Fibroblast of lung (primary cell): ENCODE measurements around the gene TUBB2A. TPM values are rescaled to one million over a fixed set of nuclear protein-coding genes. Genes with fewer than 3 reads are reported as not detected.
"Not testable (repeated sequence)": the region's sequence is repeated elsewhere in the genome, so short reads cannot be mapped to it uniquely, and the experiment has no call there.

ENCODE experiments used
- DNase-seq, 2 donors: peaks; one replicate each; pipeline versions ENCODE4 v3.0.0 to v3.0.0-alpha.2; 2010; ENCODE audit warnings: low read depth in 2 of 2
- H2AFZ ChIP-seq: 2 replicates; pipeline ENCODE4 v1.5.1; 2012; ENCODE audit warnings: low read length, control low read depth, inconsistent platforms
- H3K27ac ChIP-seq: 2 replicates; pipeline ENCODE4 v1.5.1; 2011; ENCODE audit warnings: low read length, control low read depth; ENCODE audit not compliant: insufficient read depth
- H3K27me3 ChIP-seq: 2 replicates; pipeline ENCODE4 v1.5.1; 2011; ENCODE audit warnings: mild to moderate bottlenecking, low read length; ENCODE audit not compliant: control insufficient read depth, insufficient read depth
- H3K36me3 ChIP-seq: 2 replicates; pipeline ENCODE4 v1.5.1; 2011; ENCODE audit warnings: low read length; ENCODE audit not compliant: control insufficient read depth, insufficient read depth
- H3K4me1 ChIP-seq: 2 replicates; pipeline ENCODE4 v1.5.1; 2011; ENCODE audit warnings: low read length; ENCODE audit not compliant: control insufficient read depth, insufficient read depth; ENCODE audit errors: extremely low read depth
- H3K4me2 ChIP-seq: 2 replicates; pipeline ENCODE4 v1.5.1; 2011; ENCODE audit warnings: low read length, control low read depth; ENCODE audit not compliant: insufficient read depth; ENCODE audit errors: extremely low read depth
- H3K4me3 ChIP-seq, 4 experiments: fragments of 200-600 bp in 1 of 4; sonication (generic) in 1 of 4; replicated peaks in 1 of 4; 2 replicates each; pipeline ENCODE4 v1.5.1; 2011 to 2016; ENCODE audit warnings: low read length in 4 of 4, low read depth in 3 of 4, mild to moderate bottlenecking in 3 of 4, control low read depth in 2 of 4, inconsistent platforms in 1 of 4, mixed read lengths in 1 of 4; ENCODE audit not compliant: insufficient read depth in 1 of 4; ENCODE audit errors: control extremely low read depth in 1 of 4
- H3K79me2 ChIP-seq: 2 replicates; pipeline ENCODE4 v1.5.1; 2012; ENCODE audit warnings: mild to moderate bottlenecking, low read length, inconsistent platforms; ENCODE audit not compliant: control insufficient read depth, insufficient read depth
- H3K9ac ChIP-seq: 2 replicates; pipeline ENCODE4 v1.5.1; 2011; ENCODE audit warnings: mild to moderate bottlenecking, low read length, control low read depth; ENCODE audit not compliant: insufficient read depth
- H3K9me3 ChIP-seq: 2 replicates; pipeline ENCODE4 v1.5.1; 2012; ENCODE audit warnings: low read depth, low read length; ENCODE audit not compliant: control insufficient read depth, insufficient read depth
- H4K20me1 ChIP-seq: 2 replicates; pipeline ENCODE4 v1.5.1; 2011; ENCODE audit warnings: low read length; ENCODE audit not compliant: control insufficient read depth, insufficient read depth; ENCODE audit errors: extremely low read depth
- CTCF ChIP-seq, 2 donors: IDR thresholded peaks in 1 of 2; conservative IDR thresholded peaks in 1 of 2; 1 replicate in 1 of 2; 2 replicates in 1 of 2; pipeline ENCODE4 v1.5.1; 2011 to 2012; ENCODE audit warnings: low read length in 2 of 2, control low read depth in 1 of 2, inconsistent platforms in 1 of 2, low read depth in 1 of 2, mild to moderate bottlenecking in 1 of 2
- EZH2 ChIP-seq: IDR thresholded peaks from 2 replicates; pipeline ENCODE4 v1.5.1; 2012; ENCODE audit warnings: low read length, control low read depth, mild to moderate bottlenecking; ENCODE audit errors: missing control alignments
- polyA plus RNA-seq, 2 donors: library from polyadenylated mRNA; depleted of rRNA in 1 of 2; stranded (reverse) in 1 of 2; unstranded in 1 of 2; fragments of >200 nt; gene quantifications; 2 replicates each; pipeline ENCODE4 v1.2.1, GENCODE V29; 2011 to 2012; ENCODE audit warnings: missing spikeins in 1 of 2
- total RNA-seq: library from RNA; depleted of rRNA; stranded (reverse); fragments of >200 nt; gene quantifications from 2 replicates; pipeline ENCODE4 v1.2.1, GENCODE V29; 2014

The TUBB2A gene
- total and polyA plus RNA-seq, 2 donors (not counting 1 experiment from before 2014, with no cell fraction given), result 54.3 to 133 TPM

- H3K4me2 ChIP-seq, result no peak overlapping the region
- H3K27ac ChIP-seq, result no peak overlapping the region
- no peak overlapping the region for H3K9ac ChIP-seq
- no peaks in the 10 kb centered on the region for H3K4me1 ChIP-seq
- H4K20me1 ChIP-seq, result no peaks in the 10 kb centered on the region
- no peak for TF ChIP-seq EZH2
- no peak for TF ChIP-seq CTCF (conservative IDR thresholded peaks at IDR 0.05 in 1 of 2, IDR thresholded peaks at IDR 0.05 in 1 of 2; ENCODE audit: low read depth in 1 of 2, low read length in 2 of 2)
- no peaks in the 10 kb centered on the region for H3K36me3 ChIP-seq
- H3K79me2 ChIP-seq, result no peaks in the 10 kb centered on the region
- H3K27me3 ChIP-seq, result peaks cover 5% of the 10 kb centered on the region
- DNase-seq, result no peak
- H3K9me3 ChIP-seq, result no peaks in the 10 kb centered on the region
- no peak overlapping the region for H2AFZ ChIP-seq
- H3K4me3 ChIP-seq, result no peak overlapping the region
These were observed 32.7 kb upstream of the TUBB2A start for GRCh38 chr6:3190056-3190455.

GRCh38 chr6:3189192-3189591 is 31.8 kb upstream of the TUBB2A start:
- H3K36me3 ChIP-seq, H3K9me3 ChIP-seq, H3K27ac ChIP-seq, H2AFZ ChIP-seq, H4K20me1 ChIP-seq, H3K79me2 ChIP-seq, H3K4me1 ChIP-seq, H3K4me2 ChIP-seq, H3K9ac ChIP-seq, H3K27me3 ChIP-seq, DNase-seq, H3K4me3 ChIP-seq: not testable (repeated sequence)

GRCh38 chr6:3188262-3188661 is 30.9 kb upstream of the TUBB2A start:
- H3K9ac ChIP-seq, result no peak overlapping the region
- no peak overlapping the region for H2AFZ ChIP-seq
- H3K36me3 ChIP-seq, result no peaks in the 10 kb centered on the region
- H4K20me1 ChIP-seq, result no peaks in the 10 kb centered on the region
- H3K9me3 ChIP-seq, result no peaks in the 10 kb centered on the region
- no peaks in the 10 kb centered on the region for H3K79me2 ChIP-seq
- no peak for DNase-seq
- H3K27me3 ChIP-seq, result peaks cover 14% of the 10 kb centered on the region
- H3K4me3 ChIP-seq, result no peak overlapping the region
- no peaks in the 10 kb centered on the region for H3K4me1 ChIP-seq
- no peak overlapping the region for H3K27ac ChIP-seq
- no peak overlapping the region for H3K4me2 ChIP-seq
- TF ChIP-seq EZH2, result no peak
- no peak for TF ChIP-seq CTCF (conservative IDR thresholded peaks at IDR 0.05 in 1 of 2, IDR thresholded peaks at IDR 0.05 in 1 of 2; ENCODE audit: low read depth in 1 of 2, low read length in 2 of 2)
